Measurements from ENCODE around the gene ASIC5. TPM values are rescaled to one million over a fixed set of nuclear protein-coding genes. Genes with fewer than 3 reads are reported as not detected.

Gene ASIC5
- polyA plus RNA-seq, 1 of the 3 experiments (the other 2 are of a cell fraction), result not detected

GRCh38 chr4:155819066-155819465 lies 47.0 kb downstream of the ASIC5 start:
- DNase-seq, result no peak
- CTCF ChIA-PET, result interaction anchor here (1.5 kb wide), 1 partner anchor 134 kb away, joined by 6 read pairs; no protein-coding TSS in a partner anchor
- H3K79me2 ChIP-seq (ENCODE audit: insufficient read depth), result no peaks in the 10 kb centered on the region
- no peaks in the 10 kb centered on the region for H3K9me2 ChIP-seq
- H3F3A ChIP-seq (replicated peaks; ENCODE audit: insufficient read depth), result no peaks in the 10 kb centered on the region
- TF ChIP-seq PBX3 (IDR thresholded peaks at IDR 0.05), result no peak
- TF ChIP-seq USF2 (IDR thresholded peaks at IDR 0.05; ENCODE audit: borderline replicate concordance, low read depth, low read length), result no peak
- TF ChIP-seq RXRA (IDR thresholded peaks at IDR 0.05; ENCODE audit: borderline replicate concordance, low read depth), result no peak
- TF ChIP-seq SIN3A (IDR thresholded peaks at IDR 0.05; ENCODE audit: borderline replicate concordance, low read depth, low read length), result no peak
- no peak for TF ChIP-seq EP300 (IDR thresholded peaks at IDR 0.05; ENCODE audit: borderline replicate concordance in 1 of 2, low read depth in 1 of 2, low read length in 1 of 2)
- no peak for TF ChIP-seq IRF3 (IDR thresholded peaks at IDR 0.05; ENCODE audit: low read depth, low read length)
- peaks cover 0 to 4% of the 10 kb centered on the region in 2 experiments; a peak in 1 of 4 replicates for H3K4me1 ChIP-seq (ENCODE audit: control insufficient read depth in 1 of 2, insufficient read depth in 2 of 2, low read depth in 1 of 2, low read length in 1 of 2)
- H3K36me3 ChIP-seq (replicated peaks in 1 of 2; ENCODE audit: control insufficient read depth in 1 of 2, insufficient read depth in 2 of 2, low read length in 1 of 2), result no peaks in the 10 kb centered on the region
- H3K4me2 ChIP-seq, result no peak overlapping the region
- H3K9ac ChIP-seq, result no peak overlapping the region
- no peak overlapping the region for H3K4me3 ChIP-seq (ENCODE audit: low read depth in 2 of 2, low read length in 1 of 2)
- H3K9me3 ChIP-seq, result no peaks in the 10 kb centered on the region
- H4K20me1 ChIP-seq (ENCODE audit: insufficient read depth), result no peaks in the 10 kb centered on the region
- WGBS (ENCODE audit: low lambda C conversion rate), result 25% methylated on average over 1 of the region's 1 CpG
- H2AFZ ChIP-seq (ENCODE audit: low read depth), result no peak overlapping the region
- no peak overlapping the region for H3K27ac ChIP-seq (ENCODE audit: low read depth in 2 of 2, low read length in 1 of 2)
- POLR2A ChIA-PET, result no interaction called here
- H3K27me3 ChIP-seq (ENCODE audit: insufficient read depth), result peaks cover 7% of the 10 kb centered on the region; the same call in 1 of the 2 replicates

GRCh38 chr4:155818639-155819038 lies 47.4 kb downstream of the ASIC5 start:
- Histone ChIP-seq H3K4me2 (no peak overlapping the region), H3K79me2 (ENCODE audit: insufficient read depth) (no peaks in the 10 kb centered on the region), H3K9me2 (no peaks in the 10 kb centered on the region), H3K9ac (no peak overlapping the region), H3K27ac (ENCODE audit: low read depth in 2 of 2, low read length in 1 of 2) (no peak overlapping the region), H3K4me3 (ENCODE audit: low read depth in 2 of 2, low read length in 1 of 2) (no peak overlapping the region), H2AFZ (ENCODE audit: low read depth) (no peak overlapping the region), H3F3A (replicated peaks; ENCODE audit: insufficient read depth) (no peaks in the 10 kb centered on the region), H4K20me1 (ENCODE audit: insufficient read depth) (no peaks in the 10 kb centered on the region), H3K36me3 (replicated peaks in 1 of 2; ENCODE audit: control insufficient read depth in 1 of 2, insufficient read depth in 2 of 2, low read length in 1 of 2) (no peaks in the 10 kb centered on the region), H3K9me3 (no peaks in the 10 kb centered on the region), H3K27me3 (ENCODE audit: insufficient read depth) (peaks cover 7% of the 10 kb centered on the region; the same call in 1 of the 2 replicates), H3K4me1 (ENCODE audit: control insufficient read depth in 1 of 2, insufficient read depth in 2 of 2, low read depth in 1 of 2, low read length in 1 of 2) (peaks cover 0 to 4% of the 10 kb centered on the region in 2 experiments; a peak in 1 of 4 replicates)
- DNase-seq, result no peak
- ChIA-PET CTCF (interaction anchor here (1.5 kb wide), 1 partner anchor 134 kb away, joined by 6 read pairs; no protein-coding TSS in a partner anchor), POLR2A (no interaction called here)
- WGBS (ENCODE audit: low lambda C conversion rate), result 75% methylated on average over 2 of the region's 2 CpGs
- no peak for TF ChIP-seq TAF1 (IDR thresholded peaks at IDR 0.05; ENCODE audit: borderline replicate concordance, low read depth, low read length)
- no peak for TF ChIP-seq RFX5 (IDR thresholded peaks at IDR 0.05; ENCODE audit: low read length)
- no peak for TF ChIP-seq SIN3A (IDR thresholded peaks at IDR 0.05; ENCODE audit: borderline replicate concordance, low read depth, low read length)
- TF ChIP-seq REST (IDR thresholded peaks at IDR 0.05; ENCODE audit: low read depth, low read length), result no peak
- TF ChIP-seq FOSL2 (IDR thresholded peaks at IDR 0.05; ENCODE audit: borderline replicate concordance, low read depth), result no peak
